NK-92 (cell line): ENCODE data around the gene B3GALT6.

ENCODE experiments used
- DNase-seq: peaks from one replicate; lab custom pipeline; 2025; ENCODE audit not compliant: unreplicated experiment; lab: John Stamatoyannopoulos, UW

B3GALT6 gene

GRCh38 chr1:1230656-1231399 lies 1.2 kb upstream of the B3GALT6 start:
- DNase-seq = no peak

- DNase-seq = peak; percentile 76
Observed at GRCh38 chr1:1231400-1232207, 433 bp upstream of the B3GALT6 start, which contains the start of gene SDF4. Gene SDF4, minus strand, starts transcription at chr1:1232001. Its CDS starts 3,229 bp downstream, at chr1:1228772.

GRCh38 chr1:1232796-1233566 lies 944 bp downstream of the B3GALT6 start:
- DNase-seq = no peak

GRCh38 chr1:1233567-1233892 lies 1.5 kb downstream of the B3GALT6 start:
- DNase-seq = no peak

- no peak for DNase-seq
Observed at GRCh38 chr1:1234180-1234808, 2.3 kb downstream of the B3GALT6 start.

- no peak for DNase-seq
Observed at GRCh38 chr1:1235016-1235744, 3.1 kb downstream of the B3GALT6 start.

GRCh38 chr1:1236176-1236763 lies 4.2 kb downstream of the B3GALT6 start:
- no peak for DNase-seq

GRCh38 chr1:1236945-1237873 lies 5.2 kb downstream of the B3GALT6 start:
- DNase-seq = no peak

- no peak for DNase-seq
Observed at GRCh38 chr1:1237874-1238701, 6.1 kb downstream of the B3GALT6 start.

GRCh38 chr1:1238702-1239178 lies 6.7 kb downstream of the B3GALT6 start:
- no peak for DNase-seq

GRCh38 chr1:1239227-1239613 lies 7.2 kb downstream of the B3GALT6 start:
- no peak for DNase-seq

- no peak for DNase-seq
Observed at GRCh38 chr1:1239614-1240347, 7.7 kb downstream of the B3GALT6 start.

- DNase-seq = no peak
Observed at GRCh38 chr1:1240348-1240732, 8.3 kb downstream of the B3GALT6 start.

- DNase-seq = no peak
Observed at GRCh38 chr1:1240822-1241587, 9.0 kb downstream of the B3GALT6 start.

GRCh38 chr1:1241588-1242219 lies 9.7 kb downstream of the B3GALT6 start:
- no peak for DNase-seq
